HepG2 (cell line): Measurements from ENCODE around the gene HOXA6. TPM values are rescaled to one million over a fixed set of nuclear protein-coding genes. Genes with fewer than 3 reads are reported as not detected.

Source experiments
- ATAC-seq: fragments of 200-7000 bp; cut with Tn5 transposase; 3 replicates; pipeline ENCODE4 v1.9.1; 2020; ENCODE audit warnings: mild to moderate bottlenecking, moderate library complexity
- BruUV-seq: library from RNA; stranded (reverse); fragments of 400-500 nt; replicated peaks from 2 replicates; lab custom pipeline; 2021; lab: Mats Ljungman, UMichigan
- CTCF ChIA-PET: fragments of 300-600 bp; formaldehyde crosslinking; extraction: SDS; loops from one replicate; lab custom pipeline; 2021; ENCODE audit warnings: low total read pairs, inconsistent platforms, low intra/inter-chr PET ratio; lab: Yijun Ruan, JAX
- POLR2A ChIA-PET: fragments of 350-600 bp; sonication (Branson Sonifier 250); formaldehyde crosslinking; loops from one replicate; lab custom pipeline; 2020; ENCODE audit warnings: antibody characterized with exemption, inconsistent platforms; lab: Yijun Ruan, JAX
- DNase-seq: peaks from one replicate; pipeline ENCODE4 v3.0.0-alpha.2; 2015; ENCODE audit warnings: low spot score
- FAIRE-seq: peaks from 3 replicates; lab custom pipeline; 2011; peaks lifted over from hg19 to GRCh38; lab: Jason Lieb, UNC
- H2AFZ ChIP-seq: one replicate; pipeline ENCODE4 v1.6.1; 2011; ENCODE audit warnings: low read length, inconsistent platforms
- H3K27ac ChIP-seq: fragments of 300-600 bp; 3 replicates; pipeline ENCODE4 v1.8.0; 2011; ENCODE audit warnings: mixed run types, mild to moderate bottlenecking, mixed read lengths, low read length, inconsistent platforms; ENCODE audit not compliant: insufficient read depth; ENCODE audit errors: extremely low read length
- H3K27me3 ChIP-seq, 2 experiments: fragments of 200-600 bp in 1 of 2; 2 replicates in 1 of 2; 3 replicates in 1 of 2; pipeline versions ENCODE4 v1.6.0 to v1.8.0; 2011; ENCODE audit warnings: low read length in 2 of 2, mild to moderate bottlenecking in 2 of 2, moderate library complexity in 2 of 2, inconsistent platforms in 1 of 2; ENCODE audit not compliant: insufficient read depth in 2 of 2, control insufficient read depth in 1 of 2
- H3K36me3 ChIP-seq, 2 experiments: fragments of 200-600 bp in 1 of 2; replicated peaks in 1 of 2; 2 replicates in 1 of 2; 3 replicates in 1 of 2; pipeline versions ENCODE4 v1.5.1 to v1.8.0; 2011; ENCODE audit warnings: low read length in 2 of 2, inconsistent platforms in 1 of 2; ENCODE audit not compliant: insufficient read depth in 2 of 2, control insufficient read depth in 1 of 2
- H3K4me1 ChIP-seq: 2 replicates; pipeline ENCODE4 v1.5.1; 2012; ENCODE audit warnings: low read length, inconsistent platforms; ENCODE audit not compliant: insufficient read depth
- H3K4me2 ChIP-seq: 2 replicates; pipeline ENCODE4 v1.6.0; 2011; ENCODE audit warnings: low read depth, low read length, inconsistent platforms
- H3K4me3 ChIP-seq, 3 experiments: fragments of 200-600 bp in 1 of 3; sonication (generic), shearing (Covaris generic) in 1 of 3; replicated peaks in 1 of 3; 2 replicates each; pipeline ENCODE4 v1.5.1; 2011 to 2016; ENCODE audit warnings: low read length in 3 of 3, inconsistent platforms in 2 of 3, low read depth in 2 of 3, mild to moderate bottlenecking in 2 of 3, control low read depth in 1 of 3, mixed read lengths in 1 of 3; ENCODE audit not compliant: insufficient read depth in 1 of 3
- H3K79me2 ChIP-seq: one replicate; pipeline ENCODE4 v1.6.1; 2011; ENCODE audit warnings: low read length, inconsistent platforms; ENCODE audit not compliant: insufficient read depth
- H3K9ac ChIP-seq: 2 replicates; pipeline ENCODE4 v1.6.0; 2011; ENCODE audit warnings: mild to moderate bottlenecking, low read depth, low read length, inconsistent platforms; ENCODE audit not compliant: insufficient read depth
- H3K9me3 ChIP-seq: 2 replicates; pipeline ENCODE4 v1.5.1; 2012; ENCODE audit warnings: mild to moderate bottlenecking, low read length
- H4K20me1 ChIP-seq: 2 replicates; pipeline ENCODE4 v1.6.0; 2011; ENCODE audit warnings: inconsistent platforms, mild to moderate bottlenecking, low read length, moderate library complexity; ENCODE audit not compliant: insufficient read depth
- CHD4 ChIP-seq: fragments of 200-600 bp; sonication (generic); IDR thresholded peaks from 2 replicates; pipeline ENCODE4 v1.7.0; 2017; ENCODE audit warnings: mild to moderate bottlenecking, low read length, borderline replicate concordance
- HNRNPLL ChIP-seq: fragments of 200-400 bp; formaldehyde crosslinking; IDR thresholded peaks from 2 replicates; pipeline ENCODE4 v1.6.1; 2017; ENCODE audit warnings: mild to moderate bottlenecking, low read depth, low read length; ENCODE audit not compliant: poor library complexity, severe bottlenecking
- IRX3 ChIP-seq: sonication (generic); formaldehyde crosslinking; IDR thresholded peaks from 2 replicates; pipeline ENCODE4 v1.8.1; 2023; ENCODE audit warnings: mild to moderate bottlenecking, low read depth, missing genetic modification reagents, borderline replicate concordance
- NBN ChIP-seq: fragments of 450-650 bp; conservative IDR thresholded peaks from 2 replicates; pipeline ENCODE4 v1.6.1; 2017
- PITX1 ChIP-seq: sonication (generic); formaldehyde crosslinking; IDR thresholded peaks from 2 replicates; pipeline ENCODE4 v1.5.1; 2020; ENCODE audit warnings: mild to moderate bottlenecking, missing genetic modification reagents
- SMAD1 ChIP-seq: sonication (generic); formaldehyde crosslinking; IDR thresholded peaks from 2 replicates; pipeline ENCODE4 v1.4.0; 2020; ENCODE audit warnings: missing genetic modification reagents, low read depth, mild to moderate bottlenecking, borderline replicate concordance
- ZSCAN20 ChIP-seq: sonication (generic); formaldehyde crosslinking; IDR thresholded peaks from 2 replicates; pipeline ENCODE4 v1.4.0; 2020; ENCODE audit warnings: missing genetic modification reagents, mild to moderate bottlenecking, borderline replicate concordance
- WGBS: methylation state at CpG from one replicate; pipeline ENCODE4 v1.1.6; 2017; ENCODE audit warnings: low lambda C conversion rate; 5-methylcytosine and 5-hydroxymethylcytosine counted together
- in situ Hi-C: cut with HindIII; loops from 2 replicates; pipeline ENCODE4 v1.10.0; 2017; ENCODE audit warnings: low pct_unique_long_range_greater_than_20kb; ENCODE audit not compliant: extremely low pct_ligation_motif_present
- intact Hi-C: fragments of 100-400 bp; cut with micrococcal nuclease; formaldehyde crosslinking; loops from one replicate; pipeline ENCODE4 v1.10.0; 2022; ENCODE audit not compliant: unreplicated experiment
- polyA plus RNA-seq, 8 experiments: library from polyadenylated mRNA; depleted of rRNA in 3 of 8; stranded (reverse) in 7 of 8; unstranded in 1 of 8; fragments of >200 nt; fragmentation: Illumina TruSeq in 4 of 8; extraction: Trizol in 4 of 8; gene quantifications; 2 replicates each; pipeline versions ENCODE4 v1.2.1 to v1.2.3, GENCODE V29; 2011 to 2016; ENCODE audit warnings: low read depth in 4 of 8, missing spikeins in 1 of 8, mixed read lengths in 1 of 8; ENCODE audit not compliant: insufficient read depth in 1 of 8
- total RNA-seq, 5 experiments: library from RNA; depleted of rRNA; stranded (reverse); fragments of >200 nt; fragmentation: Illumina TruSeq; extraction: Trizol; gene quantifications; 2 replicates each; pipeline ENCODE4 v1.2.3, GENCODE V29; 2016; ENCODE audit warnings: low read depth in 1 of 5
- TF ChIP-seq, protein P1 (sequence below): sonication (generic); formaldehyde crosslinking; IDR thresholded peaks from 2 replicates; pipeline ENCODE4 v1.4.0; 2020; ENCODE audit warnings: mild to moderate bottlenecking, low read depth, missing genetic modification reagents
- TF ChIP-seq, protein P2 (sequence below): sonication (generic); formaldehyde crosslinking; IDR thresholded peaks from 2 replicates; pipeline ENCODE4 v1.8.1; 2022; ENCODE audit warnings: mild to moderate bottlenecking, missing genetic modification reagents
- TF ChIP-seq, protein P3 (sequence below): sonication (generic); formaldehyde crosslinking; IDR thresholded peaks from 2 replicates; pipeline ENCODE4 v1.5.0; 2020; ENCODE audit warnings: missing genetic modification reagents, mild to moderate bottlenecking, borderline replicate concordance
- TF ChIP-seq, protein P4 (sequence below): sonication (generic); formaldehyde crosslinking; IDR thresholded peaks from 2 replicates; pipeline ENCODE4 v1.8.0; 2022; ENCODE audit warnings: missing genetic modification reagents, mild to moderate bottlenecking, borderline replicate concordance

The HOXA6 gene
- total and polyA plus RNA-seq, 2 of the 13 experiments (the other 11 are each of a cell fraction or from before 2014, with no cell fraction given): 1.3 to 1.5 TPM

DNA sequence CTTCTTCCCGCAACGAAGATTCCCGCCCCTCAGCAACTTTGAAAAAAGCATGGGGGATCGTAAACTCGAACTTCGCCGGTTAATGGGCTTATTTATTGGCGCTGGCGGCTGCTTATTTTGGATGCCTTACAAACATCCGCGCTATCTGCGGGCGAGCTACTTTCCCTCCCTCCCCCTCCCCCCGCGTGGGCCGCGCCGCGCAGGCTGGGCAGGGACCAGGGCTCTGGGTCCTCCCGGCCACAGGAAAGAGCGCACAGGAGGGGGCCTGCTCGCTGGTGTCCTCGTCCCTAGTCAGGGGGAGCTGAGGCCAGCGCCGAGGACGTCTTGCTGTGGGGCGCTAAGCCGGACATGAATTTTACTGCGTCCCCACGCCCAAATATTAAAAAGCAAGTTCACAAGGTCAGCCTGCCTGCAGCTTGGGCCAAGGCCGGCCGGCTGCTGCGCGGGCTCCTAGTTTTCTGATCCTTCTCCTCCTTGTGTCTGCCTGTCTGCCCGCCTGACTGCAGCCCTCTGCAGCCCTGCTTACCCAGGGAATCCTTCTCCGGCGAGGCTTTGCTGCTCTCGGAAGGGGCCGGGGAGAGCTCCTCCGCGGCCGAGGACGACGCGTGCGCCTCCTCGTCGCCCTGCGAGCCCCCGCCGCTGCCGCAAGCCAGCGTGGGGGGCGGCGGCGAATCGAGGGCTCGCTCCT, 25.4 kb upstream of the HOXA6 start:
- Histone ChIP-seq H3K4me1 (peaks cover 18% of the 10 kb centered on the region), H2AFZ (no peak overlapping the region), H3K27ac (no peak overlapping the region), H3K4me2 (peak overlapping the region; percentile 58)
- FAIRE-seq: no peak
- TF ChIP-seq, protein P1, sequence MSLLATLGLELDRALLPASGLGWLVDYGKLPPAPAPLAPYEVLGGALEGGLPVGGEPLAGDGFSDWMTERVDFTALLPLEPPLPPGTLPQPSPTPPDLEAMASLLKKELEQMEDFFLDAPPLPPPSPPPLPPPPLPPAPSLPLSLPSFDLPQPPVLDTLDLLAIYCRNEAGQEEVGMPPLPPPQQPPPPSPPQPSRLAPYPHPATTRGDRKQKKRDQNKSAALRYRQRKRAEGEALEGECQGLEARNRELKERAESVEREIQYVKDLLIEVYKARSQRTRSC (CRISPR knock-in tag): no peak
- TF ChIP-seq PITX1 (CRISPR knock-in tag) (no peak), HNRNPLL (peak; percentile 30), CHD4 (no peak), ZSCAN20 (no peak)
- TF ChIP-seq, all 625 proteins: peak for 1
- no peaks in the 10 kb centered on the region for H3K79me2 ChIP-seq
- no peaks in the 10 kb centered on the region for H4K20me1 ChIP-seq
- BruUV-seq: no TSS peak
- H3K9me3 ChIP-seq: no peaks in the 10 kb centered on the region
- H3K4me3 ChIP-seq: peak overlapping the region; percentile 16 to 51 (median 16); a peak in 4 of 6 replicates
- no peaks in the 10 kb centered on the region for H3K36me3 ChIP-seq
- in situ Hi-C loops (loop anchor here (25.0 kb wide), 1 partner anchor 1086 kb away; no protein-coding TSS in a partner anchor), intact Hi-C loops (no loop called here)
- H3K9ac ChIP-seq: no peak overlapping the region
- no peak for DNase-seq
- WGBS: 57% methylated on average over 14 of the region's 58 CpGs
- ChIA-PET POLR2A (no interaction called here), CTCF (no interaction called here)
- peaks cover 0 to 68% of the 10 kb centered on the region in 2 experiments for H3K27me3 ChIP-seq
- peak; percentile 25 for ATAC-seq

DNA sequence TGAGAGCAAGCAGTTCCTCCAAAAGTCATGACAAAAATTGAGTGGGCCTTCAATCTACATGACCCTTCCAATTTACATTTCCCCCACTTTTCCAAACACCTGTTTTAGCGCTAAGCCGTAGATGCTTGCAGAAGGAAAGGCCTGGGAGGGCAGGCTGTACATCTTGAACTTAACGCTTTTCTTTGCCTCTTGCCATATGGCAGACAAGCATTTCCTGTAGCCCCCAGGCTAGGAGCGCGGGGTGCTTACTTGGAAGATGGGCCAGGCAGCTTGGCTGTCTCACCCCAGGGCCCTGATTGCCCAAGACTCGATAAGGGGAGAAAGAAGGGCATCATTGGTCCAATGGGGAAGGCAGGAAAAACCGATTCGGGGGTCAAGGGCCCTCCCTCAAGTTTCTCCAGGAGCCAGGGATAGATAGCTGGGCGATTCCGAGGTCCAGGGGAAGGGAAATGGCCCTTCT, 24.8 kb upstream of the HOXA6 start:
- H2AFZ ChIP-seq: no peak overlapping the region
- no peak for ATAC-seq
- CTCF ChIA-PET: no interaction called here

More for the DNA sequence above, 24.8 kb upstream of the HOXA6 start:
- Histone ChIP-seq H3K79me2 (no peaks in the 10 kb centered on the region), H3K9me3 (no peaks in the 10 kb centered on the region), H3K9ac (no peak overlapping the region), H3K27ac (no peak overlapping the region), H3K36me3 (no peaks in the 10 kb centered on the region), H3K27me3 (peaks cover 0 to 64% of the 10 kb centered on the region in 2 experiments), H3K4me3 (no peak overlapping the region; a peak in 1 of 6 replicates), H3K4me2 (peak overlapping the region; percentile 41; the same call in 1 of the 2 replicates), H4K20me1 (no peaks in the 10 kb centered on the region), H3K4me1 (peaks cover 18% of the 10 kb centered on the region)
- TF ChIP-seq, protein P2, sequence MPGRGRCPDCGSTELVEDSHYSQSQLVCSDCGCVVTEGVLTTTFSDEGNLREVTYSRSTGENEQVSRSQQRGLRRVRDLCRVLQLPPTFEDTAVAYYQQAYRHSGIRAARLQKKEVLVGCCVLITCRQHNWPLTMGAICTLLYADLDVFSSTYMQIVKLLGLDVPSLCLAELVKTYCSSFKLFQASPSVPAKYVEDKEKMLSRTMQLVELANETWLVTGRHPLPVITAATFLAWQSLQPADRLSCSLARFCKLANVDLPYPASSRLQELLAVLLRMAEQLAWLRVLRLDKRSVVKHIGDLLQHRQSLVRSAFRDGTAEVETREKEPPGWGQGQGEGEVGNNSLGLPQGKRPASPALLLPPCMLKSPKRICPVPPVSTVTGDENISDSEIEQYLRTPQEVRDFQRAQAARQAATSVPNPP (CRISPR knock-in tag): no peak
- TF ChIP-seq NBN (no peak), IRX3 (CRISPR knock-in tag) (no peak), SMAD1 (no peak)
- TF ChIP-seq, protein P3, sequence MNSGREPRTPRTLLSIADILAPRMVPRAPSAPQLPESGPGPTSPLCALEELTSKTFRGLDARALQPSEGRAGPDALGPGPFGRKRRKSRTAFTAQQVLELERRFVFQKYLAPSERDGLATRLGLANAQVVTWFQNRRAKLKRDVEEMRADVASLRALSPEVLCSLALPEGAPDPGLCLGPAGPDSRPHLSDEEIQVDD: no peak
- TF ChIP-seq, protein P4, sequence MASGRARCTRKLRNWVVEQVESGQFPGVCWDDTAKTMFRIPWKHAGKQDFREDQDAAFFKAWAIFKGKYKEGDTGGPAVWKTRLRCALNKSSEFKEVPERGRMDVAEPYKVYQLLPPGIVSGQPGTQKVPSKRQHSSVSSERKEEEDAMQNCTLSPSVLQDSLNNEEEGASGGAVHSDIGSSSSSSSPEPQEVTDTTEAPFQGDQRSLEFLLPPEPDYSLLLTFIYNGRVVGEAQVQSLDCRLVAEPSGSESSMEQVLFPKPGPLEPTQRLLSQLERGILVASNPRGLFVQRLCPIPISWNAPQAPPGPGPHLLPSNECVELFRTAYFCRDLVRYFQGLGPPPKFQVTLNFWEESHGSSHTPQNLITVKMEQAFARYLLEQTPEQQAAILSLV: no peak
- BruUV-seq: no TSS peak
- POLR2A ChIA-PET: interaction anchor here (0.9 kb wide), 1 partner anchor 11 kb away, joined by 3 read pairs; no protein-coding TSS in a partner anchor
- DNase-seq (no peak), FAIRE-seq (no peak)
- in situ Hi-C loops (loop anchor here (25.0 kb wide), 1 partner anchor 1085 kb away; no protein-coding TSS in a partner anchor), intact Hi-C loops (no loop called here)
- WGBS: 71% methylated on average over 10 of the region's 10 CpGs
